Osteocyte (in vitro differentiated cells): ENCODE results near the gene KIAA1755. TPM values are rescaled to one million over a fixed set of nuclear protein-coding genes. Genes with fewer than 3 reads are reported as not detected.

Experiments
- DNase-seq: peaks from one replicate; pipeline ENCODE4 v3.0.0; 2021; ENCODE audit warnings: mixed read lengths; ENCODE audit not compliant: unreplicated experiment; ENCODE audit errors: extremely low spot score
- H3K27ac Mint-ChIP-seq: one replicate; pipeline ENCODE4 v1.8.0; 2021; ENCODE audit warnings: mild to moderate bottlenecking, mixed read lengths; ENCODE audit not compliant: unreplicated experiment
- H3K27me3 Mint-ChIP-seq: one replicate; pipeline ENCODE4 v1.8.0; 2021; ENCODE audit warnings: mixed read lengths; ENCODE audit not compliant: unreplicated experiment
- H3K36me3 Mint-ChIP-seq: one replicate; pipeline ENCODE4 v1.8.0; 2021; ENCODE audit warnings: mixed read lengths; ENCODE audit not compliant: unreplicated experiment
- H3K4me1 Mint-ChIP-seq: one replicate; pipeline ENCODE4 v1.8.0; 2021; ENCODE audit warnings: mixed read lengths; ENCODE audit not compliant: unreplicated experiment
- H3K4me3 Mint-ChIP-seq: one replicate; pipeline ENCODE4 v1.8.0; 2021; ENCODE audit warnings: mild to moderate bottlenecking, moderate library complexity, mixed read lengths; ENCODE audit not compliant: unreplicated experiment
- H3K9me3 Mint-ChIP-seq: one replicate; pipeline ENCODE4 v1.8.0; 2021; ENCODE audit warnings: mixed read lengths; ENCODE audit not compliant: unreplicated experiment
- CTCF ChIP-seq: fragments of 200-600 bp; sonication (generic); IDR thresholded peaks from 2 replicates; pipeline ENCODE4 v1.5.0; 2021; ENCODE audit warnings: antibody characterized with exemption, mild to moderate bottlenecking, moderate library complexity
- total RNA-seq: library from RNA; stranded (reverse); gene quantifications from 2 replicates; pipeline ENCODE4 v1.2.1, GENCODE V29; 2021

Gene KIAA1755
- total RNA-seq, 1 donor from 2014 or later = 50.2 TPM

GRCh38 chr20:38210741-38211140 lies 49.8 kb downstream of the KIAA1755 start:
- H3K27me3 Mint-ChIP-seq = no peaks in the 10 kb centered on the region
- peak overlapping the region; percentile 78 for H3K27ac Mint-ChIP-seq
- H3K4me3 Mint-ChIP-seq = no peak overlapping the region
- H3K4me1 Mint-ChIP-seq = peaks cover 20% of the 10 kb centered on the region
- H3K36me3 Mint-ChIP-seq = peaks cover 3% of the 10 kb centered on the region
- no peak for DNase-seq
- peaks cover 7% of the 10 kb centered on the region for H3K9me3 Mint-ChIP-seq
- no peak for TF ChIP-seq CTCF

- no peak for DNase-seq
- no peak overlapping the region for H3K4me3 Mint-ChIP-seq
- peak overlapping the region; percentile 78 for H3K27ac Mint-ChIP-seq
- H3K4me1 Mint-ChIP-seq = peaks cover 20% of the 10 kb centered on the region
- H3K36me3 Mint-ChIP-seq = peaks cover 3% of the 10 kb centered on the region
- H3K27me3 Mint-ChIP-seq = no peaks in the 10 kb centered on the region
- no peak for TF ChIP-seq CTCF
- peaks cover 7% of the 10 kb centered on the region for H3K9me3 Mint-ChIP-seq
Observed at GRCh38 chr20:38209736-38210405, 50.7 kb downstream of the KIAA1755 start.

- DNase-seq = no peak
- no peak for TF ChIP-seq CTCF
- Mint-ChIP-seq H3K36me3 (peaks cover 3% of the 10 kb centered on the region), H3K9me3 (peaks cover 7% of the 10 kb centered on the region), H3K4me1 (peaks cover 20% of the 10 kb centered on the region), H3K27me3 (no peaks in the 10 kb centered on the region), H3K27ac (peak overlapping the region; percentile 56), H3K4me3 (no peak overlapping the region)
Observed at GRCh38 chr20:38209054-38209675, 51.4 kb downstream of the KIAA1755 start.

GRCh38 chr20:38208523-38208922 lies 52.0 kb downstream of the KIAA1755 start:
- peak overlapping the region; percentile 12 for H3K27ac Mint-ChIP-seq
- peaks cover 7% of the 10 kb centered on the region for H3K9me3 Mint-ChIP-seq
- H3K4me3 Mint-ChIP-seq = no peak overlapping the region
- H3K4me1 Mint-ChIP-seq = peaks cover 20% of the 10 kb centered on the region
- peaks cover 3% of the 10 kb centered on the region for H3K36me3 Mint-ChIP-seq
- H3K27me3 Mint-ChIP-seq = no peaks in the 10 kb centered on the region
- no peak for TF ChIP-seq CTCF
- no peak for DNase-seq

DNA sequence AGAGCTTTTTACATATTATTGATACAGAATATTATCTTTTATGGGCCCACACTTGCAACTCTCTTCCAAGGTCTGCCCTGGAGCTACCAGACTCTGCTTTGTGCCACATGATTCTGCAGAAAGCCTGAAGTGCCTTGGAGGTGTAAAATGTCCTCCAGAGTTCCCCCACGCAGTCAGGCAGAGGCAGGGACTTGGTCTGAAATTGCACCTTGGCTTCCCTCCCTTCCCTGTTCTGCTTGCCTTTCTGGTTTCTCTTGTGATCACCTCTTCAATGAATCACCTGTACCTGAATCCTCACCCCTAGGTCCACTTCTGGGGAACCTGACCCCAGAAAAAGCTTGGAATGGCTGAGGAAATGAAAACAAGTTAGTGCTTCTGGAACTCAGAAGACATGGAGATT lies 52.4 kb downstream of the KIAA1755 start:
- no peak for TF ChIP-seq CTCF
- H3K27ac Mint-ChIP-seq = no peak overlapping the region
- peaks cover 3% of the 10 kb centered on the region for H3K36me3 Mint-ChIP-seq
- DNase-seq = no peak
- peaks cover 20% of the 10 kb centered on the region for H3K4me1 Mint-ChIP-seq
- no peak overlapping the region for H3K4me3 Mint-ChIP-seq
- no peaks in the 10 kb centered on the region for H3K27me3 Mint-ChIP-seq
- H3K9me3 Mint-ChIP-seq = peaks cover 7% of the 10 kb centered on the region
